H7 (cell line): ENCODE measurements around the gene SRF. TPM values are rescaled to one million over a fixed set of nuclear protein-coding genes. Genes with fewer than 3 reads are reported as not detected.

ENCODE experiments used
- DNase-seq: peaks from one replicate; pipeline ENCODE4 v3.0.0; 2012
- H3K27me3 ChIP-seq: 2 replicates; pipeline ENCODE4 v1.6.0; 2011; ENCODE audit warnings: mild to moderate bottlenecking, low read length; ENCODE audit not compliant: control insufficient read depth, insufficient read depth
- H3K36me3 ChIP-seq: replicated peaks from 2 replicates; pipeline ENCODE4 v1.5.1; 2011; ENCODE audit warnings: low read length; ENCODE audit not compliant: control insufficient read depth, insufficient read depth
- H3K4me3 ChIP-seq: 2 replicates; pipeline ENCODE4 v1.5.1; 2011; ENCODE audit warnings: low read depth, mild to moderate bottlenecking, control low read depth, low read length, moderate library complexity; ENCODE audit not compliant: insufficient read depth
- total RNA-seq: library from RNA; depleted of rRNA; stranded (reverse); fragments of >200 nt; shearing (Covaris generic); gene quantifications from 2 replicates; pipeline ENCODE4 v1.2.3, GENCODE V29; 2014

The SRF gene
- total RNA-seq, 1 experiment from 2014 or later: 48.3 TPM

DNA sequence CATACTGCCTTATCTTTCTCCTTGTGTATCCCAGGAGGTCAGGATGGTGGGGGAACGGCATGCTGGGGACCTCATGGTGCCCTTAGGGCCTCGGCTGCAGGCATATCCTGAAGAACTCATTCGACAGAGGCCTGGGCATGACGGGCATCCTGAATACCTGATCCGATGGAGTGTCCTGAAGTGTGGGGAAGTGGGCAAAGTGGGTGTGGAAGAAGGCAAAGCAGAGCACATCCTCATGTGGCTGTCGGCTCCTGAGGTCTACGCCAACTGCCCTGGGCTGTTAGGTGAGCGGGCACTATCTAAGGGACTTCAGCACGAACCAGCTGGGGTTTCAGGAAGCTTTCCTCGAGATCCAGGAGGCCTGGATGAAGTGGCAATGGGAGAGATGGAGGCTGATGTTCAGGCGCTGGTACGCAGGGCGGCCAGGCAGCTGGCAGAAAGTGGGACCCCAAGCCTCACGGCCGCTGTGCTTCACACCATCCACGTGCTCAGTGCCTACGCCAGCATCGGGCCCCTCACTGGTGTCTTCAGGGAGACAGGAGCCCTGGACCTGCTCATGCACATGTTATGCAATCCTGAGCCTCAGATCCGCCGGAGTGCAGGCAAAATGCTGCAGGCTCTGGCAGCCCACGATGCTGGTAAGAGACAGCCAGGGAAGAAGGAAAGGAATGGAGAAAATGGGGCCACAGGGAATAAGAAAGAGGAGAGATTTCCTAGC lies 13.4 kb downstream of the SRF start:
- Histone ChIP-seq H3K4me3 (no peak overlapping the region), H3K36me3 (peaks cover 2% of the 10 kb centered on the region), H3K27me3 (no peaks in the 10 kb centered on the region)
- DNase-seq: no peak

DNA sequence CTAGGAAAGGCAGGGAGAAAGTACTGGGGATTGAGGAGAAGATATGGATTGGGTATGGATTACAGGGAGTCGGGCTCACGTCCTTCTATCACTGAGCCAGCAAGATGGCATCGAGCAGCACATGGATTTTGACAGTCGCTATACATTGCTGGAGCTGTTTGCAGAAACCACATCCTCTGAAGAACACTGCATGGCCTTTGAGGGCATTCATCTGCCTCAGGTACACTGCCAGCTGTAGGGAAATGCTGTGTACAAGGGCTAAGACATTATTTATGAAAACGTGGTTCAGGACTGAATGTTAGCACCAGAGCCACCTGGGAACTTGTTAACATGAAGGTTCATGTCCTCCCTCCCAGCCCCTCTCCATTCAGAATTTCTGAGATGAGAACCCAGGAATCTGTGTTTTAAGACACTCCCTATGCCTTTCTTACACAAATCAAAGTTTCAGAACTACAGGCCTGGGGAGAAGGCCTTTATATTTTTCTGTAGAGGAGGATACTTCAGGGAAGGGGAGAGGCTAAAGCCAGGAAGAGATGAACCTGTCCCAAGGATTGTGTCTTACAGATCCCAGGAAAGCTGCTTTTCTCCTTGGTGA lies 14.4 kb downstream of the SRF start:
- H3K4me3 ChIP-seq: no peak overlapping the region
- no peak for DNase-seq
- no peaks in the 10 kb centered on the region for H3K27me3 ChIP-seq
- peaks cover 2% of the 10 kb centered on the region for H3K36me3 ChIP-seq

GRCh38 chr6:43186019-43186418 lies 14.9 kb downstream of the SRF start:
- H3K4me3 ChIP-seq: no peak overlapping the region
- peaks cover 2% of the 10 kb centered on the region for H3K36me3 ChIP-seq
- no peak for DNase-seq
- no peaks in the 10 kb centered on the region for H3K27me3 ChIP-seq

GRCh38 chr6:43186706-43187105 lies 15.6 kb downstream of the SRF start:
- Histone ChIP-seq H3K27me3 (no peaks in the 10 kb centered on the region), H3K4me3 (no peak overlapping the region), H3K36me3 (peaks cover 2% of the 10 kb centered on the region)
- DNase-seq: no peak

- Histone ChIP-seq H3K27me3 (no peaks in the 10 kb centered on the region), H3K36me3 (peaks cover 2% of the 10 kb centered on the region), H3K4me3 (no peak overlapping the region)
- no peak for DNase-seq
Measured at GRCh38 chr6:43187821-43188220, 16.8 kb downstream of the SRF start.

- Histone ChIP-seq H3K4me3 (no peak overlapping the region), H3K27me3 (no peaks in the 10 kb centered on the region), H3K36me3 (peaks cover 2% of the 10 kb centered on the region)
- no peak for DNase-seq
Measured at GRCh38 chr6:43188426-43188825, 17.4 kb downstream of the SRF start.

GRCh38 chr6:43189776-43190304 lies 18.8 kb downstream of the SRF start:
- Histone ChIP-seq H3K27me3 (no peaks in the 10 kb centered on the region), H3K36me3 (peaks cover 2% of the 10 kb centered on the region), H3K4me3 (no peak overlapping the region)
- no peak for DNase-seq

- peaks cover 1% of the 10 kb centered on the region; the same call in 1 of the 2 replicates for H3K36me3 ChIP-seq
- no peak for DNase-seq
- H3K4me3 ChIP-seq: no peak overlapping the region
- no peaks in the 10 kb centered on the region for H3K27me3 ChIP-seq
Measured at GRCh38 chr6:43192911-43193310, 21.8 kb downstream of the SRF start.

- H3K27me3 ChIP-seq: no peaks in the 10 kb centered on the region
- H3K4me3 ChIP-seq: no peak overlapping the region
- H3K36me3 ChIP-seq: peaks cover 1% of the 10 kb centered on the region; the same call in 1 of the 2 replicates
- DNase-seq: no peak
Measured at GRCh38 chr6:43193929-43194328, 22.9 kb downstream of the SRF start.

DNA sequence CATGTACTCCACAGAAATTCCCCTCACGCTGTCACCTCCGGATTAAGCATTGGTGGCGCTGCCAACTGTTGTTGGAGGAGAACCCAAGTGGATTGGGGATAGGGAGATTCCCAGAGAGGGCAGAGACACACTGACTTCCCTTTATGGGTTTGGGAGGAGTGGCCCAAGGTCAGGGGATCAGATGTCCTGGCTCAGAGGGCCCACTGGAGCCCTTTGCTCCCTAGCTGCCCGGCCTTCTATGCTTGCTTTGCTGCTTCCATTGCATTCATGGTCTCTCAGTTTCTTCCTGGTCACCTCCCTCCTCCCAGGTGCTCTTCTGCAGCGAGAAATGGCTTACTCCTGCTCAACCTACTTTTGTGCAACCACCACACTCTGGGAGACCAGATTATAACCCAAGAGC lies 25.3 kb downstream of the SRF start:
- DNase-seq: no peak
- no peak overlapping the region for H3K4me3 ChIP-seq
- no peaks in the 10 kb centered on the region for H3K27me3 ChIP-seq
- H3K36me3 ChIP-seq: peaks cover 1% of the 10 kb centered on the region; the same call in 1 of the 2 replicates

GRCh38 chr6:43199912-43200311 lies 28.8 kb downstream of the SRF start:
- no peak for DNase-seq
- Histone ChIP-seq H3K27me3 (no peaks in the 10 kb centered on the region), H3K36me3 (peaks cover 1% of the 10 kb centered on the region; the same call in 1 of the 2 replicates), H3K4me3 (no peak overlapping the region)

DNA sequence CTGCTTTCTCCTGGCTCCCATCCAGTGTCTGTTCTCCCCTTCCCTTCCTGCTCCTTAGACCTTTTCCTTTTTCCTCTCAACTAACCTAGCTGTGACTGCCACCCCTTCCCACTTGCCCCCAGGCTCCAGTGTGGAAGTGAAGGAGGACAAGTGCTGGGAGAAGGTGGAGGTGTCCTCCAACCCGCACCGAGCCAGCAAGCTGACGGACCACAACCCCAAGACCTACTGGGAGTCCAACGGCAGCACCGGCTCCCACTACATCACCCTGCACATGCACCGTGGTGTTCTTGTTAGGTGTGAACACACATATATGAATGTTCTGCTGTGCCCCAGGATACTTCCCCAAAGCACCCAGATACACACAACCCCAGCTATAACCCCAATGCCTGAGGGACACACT lies 29.5 kb downstream of the SRF start:
- Histone ChIP-seq H3K36me3 (no peaks in the 10 kb centered on the region; the same call in 1 of the 2 replicates), H3K27me3 (no peaks in the 10 kb centered on the region), H3K4me3 (no peak overlapping the region)
- DNase-seq: no peak

GRCh38 chr6:43202451-43202850 lies 31.4 kb downstream of the SRF start:
- no peak for DNase-seq
- Histone ChIP-seq H3K4me3 (no peak overlapping the region), H3K36me3 (no peaks in the 10 kb centered on the region; the same call in 1 of the 2 replicates), H3K27me3 (no peaks in the 10 kb centered on the region)

GRCh38 chr6:43203029-43203717 lies 32.1 kb downstream of the SRF start:
- H3K27me3 ChIP-seq: no peaks in the 10 kb centered on the region
- no peak overlapping the region for H3K4me3 ChIP-seq
- no peaks in the 10 kb centered on the region; the same call in 1 of the 2 replicates for H3K36me3 ChIP-seq
- no peak for DNase-seq

- H3K27me3 ChIP-seq: no peaks in the 10 kb centered on the region
- H3K4me3 ChIP-seq: no peak overlapping the region
- H3K36me3 ChIP-seq: no peaks in the 10 kb centered on the region; the same call in 1 of the 2 replicates
- DNase-seq: no peak
Measured at GRCh38 chr6:43203718-43204095, 32.6 kb downstream of the SRF start.
